Measurements from ENCODE around the gene LRRN2. TPM values are rescaled to one million over a fixed set of nuclear protein-coding genes. Genes with fewer than 3 reads are reported as not detected.

Gene LRRN2
- total RNA-seq, 1 experiment from 2014 or later: 5.8 TPM

GRCh38 chr1:204677864-204678263, 7.7 kb downstream of the LRRN2 start:
- Histone ChIP-seq H2BK20ac (ENCODE audit: low read depth, low read length, poor library complexity, severe bottlenecking) (no peak overlapping the region), H3K14ac (ENCODE audit: insufficient read depth, low read length) (no peak overlapping the region), H4K20me1 (ENCODE audit: control insufficient read depth, insufficient read depth, insufficient read length) (no peaks in the 10 kb centered on the region), H2BK12ac (ENCODE audit: insufficient read length, low read depth, low read length) (no peak overlapping the region), H3K23me2 (ENCODE audit: insufficient read length, low read depth, low read length, poor library complexity, severe bottlenecking) (no peaks in the 10 kb centered on the region), H3K79me2 (ENCODE audit: insufficient read depth, low read length) (no peaks in the 10 kb centered on the region), H2BK5ac (ENCODE audit: insufficient read length, low read length) (no peak overlapping the region), H3K27me3 (ENCODE audit: insufficient read depth, low read length) (no peaks in the 10 kb centered on the region; the same call in 1 of the 2 replicates), H2BK120ac (ENCODE audit: low read depth, low read length, poor library complexity, severe bottlenecking) (no peak overlapping the region), H3K18ac (ENCODE audit: insufficient read length, low read depth, low read length) (no peak overlapping the region), H3K56ac (ENCODE audit: insufficient read length, low read depth, low read length) (no peak overlapping the region), H3K27ac (ENCODE audit: insufficient read length, low read depth, low read length) (no peak overlapping the region), H3K9ac (ENCODE audit: extremely low read depth, insufficient read length, low read length) (no peak overlapping the region), H3K4me2 (ENCODE audit: insufficient read depth, insufficient read length, low read length) (no peak overlapping the region), H3K4me1 (ENCODE audit: insufficient read depth, low read length) (no peaks in the 10 kb centered on the region), H4K8ac (replicated peaks; ENCODE audit: insufficient read length, low read depth, low read length) (no peak overlapping the region), H3K9me3 (ENCODE audit: control insufficient read depth, low read depth, low read length) (no peaks in the 10 kb centered on the region), H3K23ac (ENCODE audit: insufficient read length, low read depth, low read length) (no peak overlapping the region), H2AFZ (ENCODE audit: low read length) (no peak overlapping the region), H4K5ac (ENCODE audit: insufficient read length, low read depth, low read length) (no peak overlapping the region), H3K79me1 (ENCODE audit: insufficient read depth, low read depth, low read length, poor library complexity, severe bottlenecking) (no peaks in the 10 kb centered on the region), H3T11ph (ENCODE audit: low read length) (no peak overlapping the region), H4K91ac (ENCODE audit: insufficient read length, low read depth, low read length) (no peak overlapping the region), H2AK5ac (ENCODE audit: insufficient read length, low read length) (no peak overlapping the region), H3K4ac (ENCODE audit: low read depth, low read length) (no peak overlapping the region), H2BK15ac (ENCODE audit: low read depth, low read length) (no peak overlapping the region)
- peak overlapping the region in 1 of 3 experiments; percentile 37; a peak in 1 of 7 replicates for H3K27ac Mint-ChIP-seq
- H3K9me3 Mint-ChIP-seq: no peaks in the 10 kb centered on the region
- no peak for TF ChIP-seq CTCF (conservative IDR thresholded peaks at IDR 0.05)
- no peaks in the 10 kb centered on the region; a peak in 1 of 7 replicates for H3K36me3 Mint-ChIP-seq (ENCODE audit: insufficient read depth in 1 of 3, low read depth in 3 of 3)
- no peak for DNase-seq
- H3K27me3 Mint-ChIP-seq (ENCODE audit: low read depth): peaks cover 17% of the 10 kb centered on the region
- no peak overlapping the region for H3K4me3 Mint-ChIP-seq
- peaks cover 11 to 16% of the 10 kb centered on the region in 2 experiments for H3K4me1 Mint-ChIP-seq
- WGBS (ENCODE audit: extremely low coverage, insufficient read length, low lambda C conversion rate): no CpG with 5 or more reads among the region's 9 CpGs
